ENCODE measurements around the gene NEO1. TPM values are rescaled to one million over a fixed set of nuclear protein-coding genes. Genes with fewer than 3 reads are reported as not detected.

Gene NEO1
- total RNA-seq, 1 experiment from 2014 or later = 41.8 TPM

- Histone ChIP-seq H2AFZ (ENCODE audit: low read length) (no peak overlapping the region), H3K4me1 (ENCODE audit: insufficient read depth, low read length) (no peaks in the 10 kb centered on the region), H3K9ac (ENCODE audit: extremely low read depth, insufficient read length, low read length) (no peak overlapping the region), H3K27me3 (ENCODE audit: insufficient read depth, low read length) (no peaks in the 10 kb centered on the region), H3K4me2 (ENCODE audit: insufficient read depth, insufficient read length, low read length) (no peak overlapping the region), H3K56ac (ENCODE audit: insufficient read length, low read depth, low read length) (no peak overlapping the region), H4K91ac (ENCODE audit: insufficient read length, low read depth, low read length) (no peak overlapping the region), H2BK5ac (ENCODE audit: insufficient read length, low read length) (no peak overlapping the region), H3T11ph (ENCODE audit: low read length) (no peak overlapping the region), H2BK15ac (ENCODE audit: low read depth, low read length) (no peak overlapping the region), H3K79me2 (ENCODE audit: insufficient read depth, low read length) (no peaks in the 10 kb centered on the region), H3K9me3 (ENCODE audit: control insufficient read depth, low read depth, low read length) (no peaks in the 10 kb centered on the region), H3K18ac (ENCODE audit: insufficient read length, low read depth, low read length) (no peak overlapping the region), H4K20me1 (ENCODE audit: control insufficient read depth, insufficient read depth, insufficient read length) (no peaks in the 10 kb centered on the region), H3K14ac (ENCODE audit: insufficient read depth, low read length) (no peak overlapping the region), H2BK12ac (ENCODE audit: insufficient read length, low read depth, low read length) (no peak overlapping the region), H3K23me2 (ENCODE audit: insufficient read length, low read depth, low read length, poor library complexity, severe bottlenecking) (no peaks in the 10 kb centered on the region), H3K4ac (ENCODE audit: low read depth, low read length) (no peak overlapping the region), H2AK5ac (ENCODE audit: insufficient read length, low read length) (no peak overlapping the region), H3K23ac (ENCODE audit: insufficient read length, low read depth, low read length) (no peak overlapping the region), H2BK120ac (ENCODE audit: low read depth, low read length, poor library complexity, severe bottlenecking) (no peak overlapping the region), H2BK20ac (ENCODE audit: low read depth, low read length, poor library complexity, severe bottlenecking) (no peak overlapping the region), H3K79me1 (ENCODE audit: insufficient read depth, low read depth, low read length, poor library complexity, severe bottlenecking) (no peaks in the 10 kb centered on the region), H3K27ac (ENCODE audit: insufficient read length, low read depth, low read length) (no peak overlapping the region), H4K5ac (ENCODE audit: insufficient read length, low read depth, low read length) (no peak overlapping the region), H4K8ac (replicated peaks; ENCODE audit: insufficient read length, low read depth, low read length) (no peak overlapping the region)
- Mint-ChIP-seq H3K4me3 (no peak overlapping the region), H3K27ac (peak overlapping the region in 1 of 3 experiments; percentile 11; a peak in 2 of 7 replicates), H3K9me3 (no peaks in the 10 kb centered on the region), H3K36me3 (ENCODE audit: insufficient read depth in 1 of 3, low read depth in 3 of 3) (peaks cover 5 to 40% (median 32%) of the 10 kb centered on the region in 3 experiments; a peak in 5 of 7 replicates), H3K27me3 (ENCODE audit: low read depth) (no peaks in the 10 kb centered on the region), H3K4me1 (no peaks in the 10 kb centered on the region)
- WGBS (ENCODE audit: extremely low coverage, insufficient read length, low lambda C conversion rate) = no CpG with 5 or more reads among the region's 9 CpGs
- no peak for DNase-seq
- TF ChIP-seq CTCF (conservative IDR thresholded peaks at IDR 0.05) = no peak
These were observed 244.5 kb downstream of the NEO1 start for GRCh38 chr15:73296609-73297353.

Measured in H9 (cell line).